Measurements from ENCODE around the gene ATP6AP2. TPM values are rescaled to one million over a fixed set of nuclear protein-coding genes. Genes with fewer than 3 reads are reported as not detected.

The ATP6AP2 gene
- polyA plus RNA-seq, 1 donor (not counting 4 experiments of a cell fraction or from before 2014, with no cell fraction given): 176 TPM

DNA sequence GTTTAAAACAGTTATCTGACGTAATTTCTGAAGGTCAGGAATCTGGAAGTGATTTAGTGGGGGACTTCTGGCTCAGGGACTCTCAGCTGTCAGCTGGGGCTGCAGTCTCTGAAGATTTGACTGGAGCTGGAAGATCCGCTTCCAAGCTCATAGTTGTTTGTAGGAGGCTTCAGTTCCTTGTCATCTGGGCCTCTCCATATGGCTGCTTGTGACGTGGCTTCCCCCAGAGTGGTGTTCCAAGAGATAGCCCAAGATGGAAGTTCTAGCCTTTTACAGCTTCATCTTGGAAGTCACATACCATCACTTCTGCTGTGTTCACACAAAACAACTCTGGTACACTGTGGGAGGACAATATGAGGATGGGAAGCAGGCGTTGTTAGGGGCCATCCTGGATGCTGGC lies 44.5 kb downstream of the ATP6AP2 start:
- Histone ChIP-seq H4K20me1 (ENCODE audit: control insufficient read depth, extremely low read depth, insufficient read depth, low read length) (no peaks in the 10 kb centered on the region), H3K27me3 (ENCODE audit: control insufficient read depth, extremely low read depth, insufficient read depth, low read length) (no peaks in the 10 kb centered on the region), H2AFZ (ENCODE audit: control insufficient read depth, low read length) (no peak overlapping the region), H3K4me3 (ENCODE audit: control insufficient read depth in 2 of 3, extremely low read depth in 1 of 3, insufficient read depth in 2 of 3, low read depth in 1 of 3, low read length in 3 of 3) (no peak overlapping the region), H3K79me2 (ENCODE audit: control insufficient read depth, insufficient read depth, low read length) (no peaks in the 10 kb centered on the region), H3K9me1 (ENCODE audit: control insufficient read depth, extremely low read depth, insufficient read depth, low read length) (no peaks in the 10 kb centered on the region), H3K27ac (ENCODE audit: control insufficient read depth, insufficient read depth, low read length) (no peak overlapping the region), H3K36me3 (ENCODE audit: control insufficient read depth in 2 of 2, extremely low read depth in 1 of 2, insufficient read depth in 2 of 2, low read length in 2 of 2) (peaks cover 9 to 13% of the 10 kb centered on the region in 2 experiments), H3K4me2 (ENCODE audit: control insufficient read depth, extremely low read depth, insufficient read depth, low read depth, low read length) (no peak overlapping the region), H3K4me1 (ENCODE audit: control insufficient read depth, extremely low read depth, insufficient read depth, low read length) (no peaks in the 10 kb centered on the region), H3K9me3 (ENCODE audit: control insufficient read depth, low read depth, low read length) (no peaks in the 10 kb centered on the region), H3K9ac (ENCODE audit: control insufficient read depth, extremely low read depth, insufficient read depth, low read length) (no peak overlapping the region)
- FAIRE-seq (no peak), DNase-seq (ENCODE audit: low read depth, low spot score) (no peak)
- TF ChIP-seq EZH2 (IDR thresholded peaks at IDR 0.05; ENCODE audit: low read length): no peak
- TF ChIP-seq, protein P1, sequence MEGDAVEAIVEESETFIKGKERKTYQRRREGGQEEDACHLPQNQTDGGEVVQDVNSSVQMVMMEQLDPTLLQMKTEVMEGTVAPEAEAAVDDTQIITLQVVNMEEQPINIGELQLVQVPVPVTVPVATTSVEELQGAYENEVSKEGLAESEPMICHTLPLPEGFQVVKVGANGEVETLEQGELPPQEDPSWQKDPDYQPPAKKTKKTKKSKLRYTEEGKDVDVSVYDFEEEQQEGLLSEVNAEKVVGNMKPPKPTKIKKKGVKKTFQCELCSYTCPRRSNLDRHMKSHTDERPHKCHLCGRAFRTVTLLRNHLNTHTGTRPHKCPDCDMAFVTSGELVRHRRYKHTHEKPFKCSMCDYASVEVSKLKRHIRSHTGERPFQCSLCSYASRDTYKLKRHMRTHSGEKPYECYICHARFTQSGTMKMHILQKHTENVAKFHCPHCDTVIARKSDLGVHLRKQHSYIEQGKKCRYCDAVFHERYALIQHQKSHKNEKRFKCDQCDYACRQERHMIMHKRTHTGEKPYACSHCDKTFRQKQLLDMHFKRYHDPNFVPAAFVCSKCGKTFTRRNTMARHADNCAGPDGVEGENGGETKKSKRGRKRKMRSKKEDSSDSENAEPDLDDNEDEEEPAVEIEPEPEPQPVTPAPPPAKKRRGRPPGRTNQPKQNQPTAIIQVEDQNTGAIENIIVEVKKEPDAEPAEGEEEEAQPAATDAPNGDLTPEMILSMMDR (optimal IDR thresholded peaks at IDR 0.05 in 1 of 3, IDR thresholded peaks at IDR 0.05 in 1 of 3, conservative IDR thresholded peaks at IDR 0.05 in 1 of 3; ENCODE audit: extremely low read depth in 1 of 3, insufficient read depth in 2 of 3, low read length in 3 of 3): no peak
- dilution Hi-C loops (cut with MboI; ENCODE audit: extremely low pct_ligation_motif_present, low sequenced_read_pairs): no loop called here

DNA sequence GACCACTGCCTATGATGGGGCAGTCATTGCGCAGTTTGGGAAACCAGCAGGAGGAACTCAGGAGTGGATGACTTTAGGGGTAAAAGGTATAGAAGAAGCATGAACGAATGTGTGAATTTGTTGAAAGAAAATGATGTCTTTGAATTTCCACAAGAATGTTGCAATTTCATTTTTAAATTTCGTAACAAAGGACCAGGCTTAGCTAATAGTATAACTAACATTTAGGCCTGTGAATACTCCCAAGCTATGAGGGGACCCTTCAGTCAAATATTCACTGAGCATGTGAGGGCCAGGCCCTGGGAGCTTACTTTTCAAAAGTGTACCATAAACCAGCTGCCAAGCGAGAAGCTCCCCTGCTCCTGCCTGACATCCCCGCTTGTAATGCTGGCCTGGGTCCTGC lies 47.7 kb downstream of the ATP6AP2 start:
- dilution Hi-C loops (cut with MboI; ENCODE audit: extremely low pct_ligation_motif_present, low sequenced_read_pairs): no loop called here
- Histone ChIP-seq H3K79me2 (ENCODE audit: control insufficient read depth, insufficient read depth, low read length) (no peaks in the 10 kb centered on the region), H2AFZ (ENCODE audit: control insufficient read depth, low read length) (no peak overlapping the region), H4K20me1 (ENCODE audit: control insufficient read depth, extremely low read depth, insufficient read depth, low read length) (no peaks in the 10 kb centered on the region), H3K4me2 (ENCODE audit: control insufficient read depth, extremely low read depth, insufficient read depth, low read depth, low read length) (no peak overlapping the region), H3K4me1 (ENCODE audit: control insufficient read depth, extremely low read depth, insufficient read depth, low read length) (no peaks in the 10 kb centered on the region), H3K4me3 (ENCODE audit: control insufficient read depth in 2 of 3, extremely low read depth in 1 of 3, insufficient read depth in 2 of 3, low read depth in 1 of 3, low read length in 3 of 3) (no peak overlapping the region), H3K27me3 (ENCODE audit: control insufficient read depth, extremely low read depth, insufficient read depth, low read length) (no peaks in the 10 kb centered on the region), H3K9ac (ENCODE audit: control insufficient read depth, extremely low read depth, insufficient read depth, low read length) (no peak overlapping the region), H3K27ac (ENCODE audit: control insufficient read depth, insufficient read depth, low read length) (no peak overlapping the region), H3K36me3 (ENCODE audit: control insufficient read depth in 2 of 2, extremely low read depth in 1 of 2, insufficient read depth in 2 of 2, low read length in 2 of 2) (peaks cover 16 to 23% of the 10 kb centered on the region in 2 experiments), H3K9me3 (ENCODE audit: control insufficient read depth, low read depth, low read length) (no peaks in the 10 kb centered on the region), H3K9me1 (ENCODE audit: control insufficient read depth, extremely low read depth, insufficient read depth, low read length) (no peaks in the 10 kb centered on the region)
- no peak for TF ChIP-seq EZH2 (IDR thresholded peaks at IDR 0.05; ENCODE audit: low read length)
- TF ChIP-seq, protein P1 (optimal IDR thresholded peaks at IDR 0.05 in 1 of 3, IDR thresholded peaks at IDR 0.05 in 1 of 3, conservative IDR thresholded peaks at IDR 0.05 in 1 of 3; ENCODE audit: extremely low read depth in 1 of 3, insufficient read depth in 2 of 3, low read length in 3 of 3): no peak
- DNase-seq (ENCODE audit: low read depth, low spot score): no peak
- FAIRE-seq: no peak
